HG03097 (cell line): ENCODE results near the gene MSLN.
"Not testable (repeated sequence)": the region's sequence is repeated elsewhere in the genome, so short reads cannot be mapped to it uniquely, and the experiment has no call there.

ENCODE experiments used
- ATAC-seq: cut with Tn5 transposase; IDR thresholded peaks from one replicate; pipeline ENCODE4 v1.9.1; 2021; ENCODE audit not compliant: unreplicated experiment, low FRiP score

MSLN gene

GRCh38 chr16:734208-734980 is 26.1 kb upstream of the MSLN start:
- ATAC-seq, result no peak

DNA sequence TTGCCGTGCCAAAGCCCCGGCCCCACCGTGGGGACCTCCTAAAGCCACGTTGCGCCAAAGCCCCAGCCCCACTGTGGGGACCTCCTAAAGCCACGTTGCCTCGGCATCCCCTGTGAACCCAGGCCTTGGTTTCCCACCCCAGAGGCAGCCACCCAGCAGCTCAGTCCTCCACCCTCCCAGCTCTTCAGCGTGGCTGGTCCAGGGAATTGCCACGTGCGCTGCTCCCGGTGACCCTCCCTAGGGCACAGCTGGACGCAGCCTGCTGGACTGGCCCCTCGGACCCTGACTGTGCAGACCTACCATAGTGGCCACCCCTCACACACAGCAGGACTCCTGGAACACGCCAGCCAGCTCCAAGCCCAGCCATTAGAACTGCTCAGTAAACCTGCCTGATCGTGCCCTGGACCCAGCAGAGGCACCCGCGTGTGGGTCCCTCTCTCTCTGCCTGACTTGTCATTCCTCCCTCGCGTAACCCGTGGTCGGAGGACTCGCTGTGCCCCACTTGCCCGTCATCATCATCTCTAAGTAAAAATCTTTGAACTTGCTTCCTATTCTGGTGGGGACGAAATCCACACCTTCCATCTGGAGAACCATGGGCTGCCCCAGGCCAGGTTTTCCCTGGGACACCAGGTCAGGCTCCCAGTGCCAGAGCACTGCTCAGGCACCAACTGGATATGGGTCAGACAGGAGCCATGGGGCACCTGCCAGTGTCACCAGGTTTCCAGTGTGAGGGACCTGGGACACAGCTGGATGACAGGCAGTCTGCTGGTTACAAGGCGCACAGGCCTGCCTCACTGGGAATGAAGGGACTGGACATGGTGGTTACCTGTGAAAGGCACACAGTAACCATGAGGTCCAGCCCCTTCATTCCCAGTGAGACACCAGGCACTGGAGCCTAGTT is 25.3 kb upstream of the MSLN start:
- ATAC-seq, result no peak

DNA sequence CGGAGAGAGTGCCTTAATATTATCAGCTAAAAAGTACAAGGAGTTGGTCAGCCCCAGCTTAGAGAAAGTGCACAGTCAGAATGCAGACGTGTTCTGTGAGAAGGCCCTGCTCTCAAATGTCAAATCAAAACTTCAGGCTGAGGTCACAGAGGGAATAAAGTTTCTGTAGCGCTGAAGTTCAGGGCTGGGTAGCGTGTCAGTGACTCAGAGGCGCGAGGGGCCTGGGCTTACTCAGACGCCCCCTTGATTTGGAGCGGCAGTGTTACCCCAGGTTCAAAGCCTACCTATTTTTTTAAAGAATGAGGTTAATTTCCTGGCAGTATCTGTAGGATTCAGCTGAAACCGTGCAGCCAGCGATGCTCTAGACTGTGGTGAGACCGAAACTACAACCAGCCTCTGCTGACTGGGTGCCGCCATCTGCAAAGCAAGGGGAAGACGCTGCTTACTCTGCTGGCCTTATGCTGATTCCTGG is 24.5 kb upstream of the MSLN start:
- no peak for ATAC-seq

- no peak for ATAC-seq
These were observed 23.5 kb upstream of the MSLN start for GRCh38 chr16:736936-737481.

- no peak for ATAC-seq
These were observed 20.7 kb upstream of the MSLN start for GRCh38 chr16:739560-740458.

- ATAC-seq, result peak; percentile 15
These were observed 20.1 kb upstream of the MSLN start for GRCh38 chr16:740459-740763.

GRCh38 chr16:740764-741505 is 19.6 kb upstream of the MSLN start, which contains the start of gene CIAO3:
Gene CIAO3 (minus strand): TSS chr16:740997. CDS start chr16:740985, 12 bp downstream.
- ATAC-seq, result peak; percentile 80

DNA sequence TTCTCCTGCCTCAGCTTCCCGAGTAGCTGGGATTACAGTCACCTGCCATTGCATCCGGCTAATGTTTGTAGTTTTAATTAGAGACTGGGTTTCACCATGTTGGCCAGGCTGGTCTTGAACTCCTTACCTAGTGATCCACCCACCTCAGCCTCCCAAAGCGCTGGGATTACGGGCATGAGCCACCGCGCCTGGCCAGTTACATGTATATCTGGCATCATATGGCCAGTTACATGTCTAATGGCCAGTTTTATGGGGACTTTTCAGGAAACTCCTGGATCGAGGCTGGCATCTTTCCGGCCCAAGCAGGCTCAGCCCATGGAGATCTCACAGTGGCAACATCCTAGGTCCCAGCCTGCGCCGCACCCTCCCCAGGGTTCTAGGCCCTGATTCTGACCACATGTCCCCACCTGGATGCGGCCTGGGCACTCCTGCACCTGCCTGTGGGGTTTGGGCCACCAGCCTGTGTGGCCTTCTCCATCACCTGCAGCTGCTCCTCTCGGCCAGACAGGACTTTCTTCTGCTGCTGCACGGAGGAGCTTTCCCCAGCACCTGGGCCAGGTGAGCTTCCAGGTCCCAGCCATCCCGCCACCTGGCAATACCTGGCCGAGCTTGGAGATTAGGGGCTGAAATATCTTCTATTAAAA is 18.4 kb upstream of the MSLN start:
- no peak for ATAC-seq

GRCh38 chr16:742894-743293 is 17.6 kb upstream of the MSLN start:
- ATAC-seq, result not testable (repeated sequence)

GRCh38 chr16:743794-744500 is 16.6 kb upstream of the MSLN start:
- ATAC-seq, result no peak

DNA sequence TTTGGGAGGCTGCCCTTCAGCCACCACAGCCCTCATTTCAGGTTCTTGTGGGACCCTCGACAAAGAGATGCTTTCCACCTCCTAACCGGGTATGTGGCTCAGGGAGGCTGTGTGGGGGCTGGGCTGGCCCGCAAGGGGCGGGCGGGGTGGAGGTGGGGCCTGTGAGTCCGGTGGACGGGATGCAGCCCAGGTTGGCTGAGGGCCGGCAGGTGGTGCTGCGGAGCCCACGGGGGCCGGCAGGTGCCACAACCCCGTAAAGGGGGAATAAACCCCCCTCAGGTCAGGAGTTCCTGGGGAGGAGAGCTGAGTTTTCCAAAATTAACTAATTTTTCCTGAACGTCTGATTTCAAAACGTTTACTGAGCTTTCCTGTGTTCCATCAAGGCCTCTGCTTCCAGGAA is 14.8 kb upstream of the MSLN start:
- no peak for ATAC-seq

DNA sequence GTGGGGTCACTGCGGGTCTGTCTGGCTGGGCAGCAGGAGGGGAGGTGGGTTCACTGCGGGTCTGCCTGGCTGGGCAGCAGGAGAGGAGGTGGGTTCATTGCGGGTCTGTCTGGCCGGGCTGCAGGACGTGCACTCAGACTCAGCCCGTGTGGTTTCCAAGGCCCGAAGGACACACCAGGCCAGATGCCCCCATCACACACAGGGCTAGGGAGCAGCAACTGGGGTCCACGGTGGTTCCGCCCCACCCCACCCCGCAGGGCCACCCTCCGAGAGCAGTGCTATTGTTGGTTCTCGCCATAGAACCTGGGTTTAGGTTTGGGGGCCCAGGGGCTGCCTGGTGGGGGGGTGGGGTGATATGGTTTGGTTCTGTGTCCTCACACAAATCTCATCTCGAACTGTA is 13.9 kb upstream of the MSLN start:
- ATAC-seq, result no peak

- no peak for ATAC-seq
These were observed 12.4 kb upstream of the MSLN start for GRCh38 chr16:747978-748746.

GRCh38 chr16:749010-749409 is 11.5 kb upstream of the MSLN start:
- no peak for ATAC-seq

DNA sequence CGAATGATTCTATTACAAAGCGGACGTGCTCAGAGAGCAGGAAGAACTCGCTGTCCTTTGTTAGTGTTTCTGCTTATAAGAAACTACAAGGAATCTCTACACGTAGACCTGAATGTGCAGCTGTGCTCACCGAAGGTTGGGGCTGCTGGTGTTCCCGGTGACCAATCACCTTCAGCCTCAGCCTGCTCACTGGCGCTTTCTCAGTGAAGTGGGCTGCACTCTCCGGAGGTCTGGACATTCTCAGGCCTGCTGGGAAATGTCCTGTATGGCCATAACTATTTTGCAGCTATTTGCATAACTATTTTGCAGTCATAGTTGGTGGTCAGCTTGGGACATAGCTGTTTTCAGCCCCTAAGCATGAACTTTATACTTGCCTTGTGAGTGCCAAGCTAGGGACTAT is 10.0 kb upstream of the MSLN start:
- ATAC-seq, result no peak

GRCh38 chr16:751152-752006 is 9.2 kb upstream of the MSLN start:
- no peak for ATAC-seq

- ATAC-seq, result no peak
These were observed 8.6 kb upstream of the MSLN start for GRCh38 chr16:752007-752312.
